HL-60/S4 (cell line): Measurements from ENCODE around the gene MAD2L1BP.

Source experiments
- in situ Hi-C: fragments of 300-500 bp; cut with MboI; formaldehyde crosslinking; loops from 2 replicates; pipeline ENCODE4 v1.14.3; 2022; ENCODE audit warnings: low sequenced_read_pairs

MAD2L1BP gene

GRCh38 chr6:43665376-43665775, 29.7 kb downstream of the MAD2L1BP start:
- in situ Hi-C loops, result no loop called here

GRCh38 chr6:43666196-43666920, 30.7 kb downstream of the MAD2L1BP start:
- in situ Hi-C loops, result no loop called here

GRCh38 chr6:43667245-43668150, 31.9 kb downstream of the MAD2L1BP start:
- in situ Hi-C loops, result no loop called here

- in situ Hi-C loops, result no loop called here
Measured at GRCh38 chr6:43668151-43669028, 32.8 kb downstream of the MAD2L1BP start.

GRCh38 chr6:43669050-43669921, 33.6 kb downstream of the MAD2L1BP start:
- in situ Hi-C loops, result no loop called here

- in situ Hi-C loops, result no loop called here
Measured at GRCh38 chr6:43669922-43670622, 34.4 kb downstream of the MAD2L1BP start.

- in situ Hi-C loops, result no loop called here
Measured at GRCh38 chr6:43670623-43670986, 35.0 kb downstream of the MAD2L1BP start.

- in situ Hi-C loops, result no loop called here
Measured at GRCh38 chr6:43671011-43671800, 35.6 kb downstream of the MAD2L1BP start.

- in situ Hi-C loops, result no loop called here
Measured at GRCh38 chr6:43671801-43672690, 36.4 kb downstream of the MAD2L1BP start.

GRCh38 chr6:43673444-43674084, 37.9 kb downstream of the MAD2L1BP start:
- in situ Hi-C loops, result no loop called here

GRCh38 chr6:43674291-43674690, 38.7 kb downstream of the MAD2L1BP start:
- in situ Hi-C loops, result no loop called here

- in situ Hi-C loops, result no loop called here
Measured at GRCh38 chr6:43674921-43675320, 39.3 kb downstream of the MAD2L1BP start.

GRCh38 chr6:43676962-43677606, 41.4 kb downstream of the MAD2L1BP start:
- in situ Hi-C loops, result no loop called here

- in situ Hi-C loops, result no loop called here
Measured at GRCh38 chr6:43677759-43678158, 42.1 kb downstream of the MAD2L1BP start.

GRCh38 chr6:43678341-43678740, 42.7 kb downstream of the MAD2L1BP start:
- in situ Hi-C loops, result no loop called here

- in situ Hi-C loops, result no loop called here
Measured at GRCh38 chr6:43679057-43679456, 43.4 kb downstream of the MAD2L1BP start.
